ENCODE data around the gene CEP350.

The CEP350 gene

GRCh38 chr1:180057883-180058396 is 103.3 kb downstream of the CEP350 start:
- peak; percentile 37 for DNase-seq (ENCODE audit: low spot score)

GRCh38 chr1:180061019-180061418 is 106.4 kb downstream of the CEP350 start:
- no peak for DNase-seq (ENCODE audit: low spot score)

GRCh38 chr1:180062452-180062971 is 107.9 kb downstream of the CEP350 start:
- no peak for DNase-seq (ENCODE audit: low spot score)

- DNase-seq (ENCODE audit: low spot score), result no peak
Observed at GRCh38 chr1:180065408-180065807, 110.8 kb downstream of the CEP350 start.

GRCh38 chr1:180066150-180066549 is 111.5 kb downstream of the CEP350 start:
- DNase-seq (ENCODE audit: low spot score), result no peak

GRCh38 chr1:180070286-180070685 is 115.7 kb downstream of the CEP350 start:
- no peak for DNase-seq (ENCODE audit: low spot score)

GRCh38 chr1:180071759-180072158 is 117.1 kb downstream of the CEP350 start:
- no peak for DNase-seq (ENCODE audit: low spot score)

- DNase-seq (ENCODE audit: low spot score), result no peak
Observed at GRCh38 chr1:180080439-180080838, 125.8 kb downstream of the CEP350 start.

- no peak for DNase-seq (ENCODE audit: low spot score)
Observed at GRCh38 chr1:180081474-180081873, 126.9 kb downstream of the CEP350 start.

- DNase-seq (ENCODE audit: low spot score), result no peak
Observed at GRCh38 chr1:180083164-180083563, 128.6 kb downstream of the CEP350 start.

- no peak for DNase-seq (ENCODE audit: low spot score)
Observed at GRCh38 chr1:180084867-180085266, 130.3 kb downstream of the CEP350 start.

- no peak for DNase-seq (ENCODE audit: low spot score)
Observed at GRCh38 chr1:180085331-180085730, 130.7 kb downstream of the CEP350 start.

- DNase-seq (ENCODE audit: low spot score), result no peak
Observed at GRCh38 chr1:180092931-180093650, 138.5 kb downstream of the CEP350 start.

- no peak for DNase-seq (ENCODE audit: low spot score)
Observed at GRCh38 chr1:180094705-180095295, 140.2 kb downstream of the CEP350 start.

GRCh38 chr1:180096584-180097325 is 142.1 kb downstream of the CEP350 start:
- no peak for DNase-seq (ENCODE audit: low spot score)

- no peak for DNase-seq (ENCODE audit: low spot score)
Observed at GRCh38 chr1:180097326-180097605, 142.7 kb downstream of the CEP350 start.

- no peak for DNase-seq (ENCODE audit: low spot score)
Observed at GRCh38 chr1:180101411-180101810, 146.8 kb downstream of the CEP350 start.

GRCh38 chr1:180103819-180104218 is 149.2 kb downstream of the CEP350 start:
- no peak for DNase-seq (ENCODE audit: low spot score)

GRCh38 chr1:180112091-180112490 is 157.5 kb downstream of the CEP350 start:
- no peak for DNase-seq (ENCODE audit: low spot score)

- no peak for DNase-seq (ENCODE audit: low spot score)
Observed at GRCh38 chr1:180112984-180113647, 158.5 kb downstream of the CEP350 start.

GRCh38 chr1:180114396-180114945 is 159.9 kb downstream of the CEP350 start:
- no peak for DNase-seq (ENCODE audit: low spot score)
